Measurements from ENCODE around the gene CD68.
A peak's percentile ranks its signal among the peaks of the same experiment; 100 is the strongest.

CD68 gene

GRCh38 chr17:7579001-7579833, at the start of gene CD68:
CD68 (plus strand) TSS chr17:7579638; CDS start chr17:7579678, 40 bp downstream.
- intact Hi-C loops (cut with DNase I; ENCODE audit: low total_unique reads) = no loop called here
- DNase-seq = peak; percentile 89 to 91

GRCh38 chr17:7530023-7530900, 49.2 kb upstream of the CD68 start:
- Histone ChIP-seq H3K27me3 (no peaks in the 10 kb centered on the region), H3K4me1 (no peaks in the 10 kb centered on the region), H3K9me3 (peaks cover 0 to 11% (median 2%) of the 10 kb centered on the region in 3 donors), H3K36me3 (no peaks in the 10 kb centered on the region), H3K4me3 (no peak overlapping the region), H3K27ac (no peak overlapping the region)
- no peak for TF ChIP-seq CTCF (IDR thresholded peaks at IDR 0.05)
- intact Hi-C loops (cut with DNase I; ENCODE audit: low total_unique reads) = no loop called here
- no peak for DNase-seq

More at GRCh38 chr17:7579001-7579833, at the start of gene CD68:
- peaks cover 10 to 63% (median 58%) of the 10 kb centered on the region in 4 donors for H3K4me1 ChIP-seq
- no peak for TF ChIP-seq CTCF (IDR thresholded peaks at IDR 0.05)
- peak within 1 kb of the TSS; percentile 85 to 92 for H3K27ac ChIP-seq
- peak within 1 kb of the TSS; percentile 25 to 44 for H3K4me3 ChIP-seq
- peaks cover 44 to 54% (median 51%) of the 10 kb centered on the region in 3 donors for H3K36me3 ChIP-seq
- H3K27me3 ChIP-seq = no peaks in the 10 kb centered on the region
- H3K9me3 ChIP-seq = no peaks in the 10 kb centered on the region

- intact Hi-C loops (cut with DNase I; ENCODE audit: low total_unique reads) = no loop called here
- no peak for TF ChIP-seq CTCF (IDR thresholded peaks at IDR 0.05)
- no peak overlapping the region for H3K27ac ChIP-seq
Measured at GRCh38 chr17:7538050-7538449, 41.4 kb upstream of the CD68 start.

GRCh38 chr17:7538891-7539545, 40.4 kb upstream of the CD68 start:
- H3K4me3 ChIP-seq = no peak overlapping the region
- TF ChIP-seq CTCF (IDR thresholded peaks at IDR 0.05) = no peak
- H3K4me1 ChIP-seq = no peaks in the 10 kb centered on the region
- no peak for DNase-seq
- H3K9me3 ChIP-seq = peaks cover 0 to 9% (median 0%) of the 10 kb centered on the region in 3 donors
- no peak overlapping the region for H3K27ac ChIP-seq
- peaks cover 0 to 19% of the 10 kb centered on the region in 2 donors for H3K27me3 ChIP-seq
- H3K36me3 ChIP-seq = no peaks in the 10 kb centered on the region
- intact Hi-C loops (cut with DNase I; ENCODE audit: low total_unique reads) = no loop called here

More at GRCh38 chr17:7538050-7538449, 41.4 kb upstream of the CD68 start:
- peaks cover 0 to 9% (median 0%) of the 10 kb centered on the region in 3 donors for H3K9me3 ChIP-seq
- no peak overlapping the region for H3K4me3 ChIP-seq
- no peak for DNase-seq
- H3K27me3 ChIP-seq = peaks cover 0 to 19% of the 10 kb centered on the region in 2 donors
- H3K4me1 ChIP-seq = no peaks in the 10 kb centered on the region
- no peaks in the 10 kb centered on the region for H3K36me3 ChIP-seq

GRCh38 chr17:7541074-7541621, 38.3 kb upstream of the CD68 start:
- Histone ChIP-seq H3K4me3 (no peak overlapping the region), H3K9me3 (peaks cover 0 to 9% (median 0%) of the 10 kb centered on the region in 3 donors), H3K4me1 (no peaks in the 10 kb centered on the region), H3K27me3 (peaks cover 0 to 19% of the 10 kb centered on the region in 2 donors), H3K36me3 (no peaks in the 10 kb centered on the region), H3K27ac (no peak overlapping the region)
- TF ChIP-seq CTCF (IDR thresholded peaks at IDR 0.05) = no peak
- no peak for DNase-seq
- intact Hi-C loops (cut with DNase I; ENCODE audit: low total_unique reads) = no loop called here
